ENCODE data around the gene G6PC1.

Gene G6PC1

DNA sequence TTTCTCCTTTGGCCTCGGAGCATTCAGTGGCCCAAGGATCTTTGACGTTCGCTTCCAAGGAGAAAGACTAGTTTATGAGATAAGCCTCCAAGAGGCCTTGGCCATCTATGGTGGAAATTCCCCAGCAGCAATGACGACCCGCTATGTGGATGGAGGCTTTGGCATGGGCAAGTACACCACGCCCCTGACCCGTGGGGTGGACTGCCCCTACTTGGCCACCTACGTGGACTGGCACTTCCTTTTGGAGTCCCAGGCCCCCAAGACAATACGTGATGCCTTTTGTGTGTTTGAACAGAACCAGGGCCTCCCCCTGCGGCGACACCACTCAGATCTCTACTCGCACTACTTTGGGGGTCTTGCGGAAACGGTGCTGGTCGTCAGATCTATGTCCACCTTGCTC, 48.2 kb upstream of the G6PC1 start:
- H3K9ac ChIP-seq (ENCODE audit: low read depth, low read length) = no peak overlapping the region
- peaks cover 8% of the 10 kb centered on the region for H3K27me3 ChIP-seq (ENCODE audit: insufficient read depth, low read length, poor library complexity)
- no peak overlapping the region for H3K4me3 ChIP-seq (ENCODE audit: low read depth in 1 of 2, low read length in 2 of 2)
- H3K27ac ChIP-seq (ENCODE audit: low read length) = no peak overlapping the region
- no peaks in the 10 kb centered on the region for H3K79me2 ChIP-seq (ENCODE audit: insufficient read depth, low read length)
- DNase-seq (no peak), ATAC-seq (ENCODE audit: insufficient read depth, low read depth) (no peak)
- no peaks in the 10 kb centered on the region; the same call in 1 of the 2 replicates for H4K20me1 ChIP-seq (ENCODE audit: insufficient read depth, low read length)
- no peak overlapping the region for H3K4me2 ChIP-seq (ENCODE audit: insufficient read depth, low read length)
- TF ChIP-seq EZH2 (IDR thresholded peaks at IDR 0.05; ENCODE audit: borderline replicate concordance, low read depth, low read length, severe bottlenecking) = no peak
- TF ChIP-seq, protein P1, sequence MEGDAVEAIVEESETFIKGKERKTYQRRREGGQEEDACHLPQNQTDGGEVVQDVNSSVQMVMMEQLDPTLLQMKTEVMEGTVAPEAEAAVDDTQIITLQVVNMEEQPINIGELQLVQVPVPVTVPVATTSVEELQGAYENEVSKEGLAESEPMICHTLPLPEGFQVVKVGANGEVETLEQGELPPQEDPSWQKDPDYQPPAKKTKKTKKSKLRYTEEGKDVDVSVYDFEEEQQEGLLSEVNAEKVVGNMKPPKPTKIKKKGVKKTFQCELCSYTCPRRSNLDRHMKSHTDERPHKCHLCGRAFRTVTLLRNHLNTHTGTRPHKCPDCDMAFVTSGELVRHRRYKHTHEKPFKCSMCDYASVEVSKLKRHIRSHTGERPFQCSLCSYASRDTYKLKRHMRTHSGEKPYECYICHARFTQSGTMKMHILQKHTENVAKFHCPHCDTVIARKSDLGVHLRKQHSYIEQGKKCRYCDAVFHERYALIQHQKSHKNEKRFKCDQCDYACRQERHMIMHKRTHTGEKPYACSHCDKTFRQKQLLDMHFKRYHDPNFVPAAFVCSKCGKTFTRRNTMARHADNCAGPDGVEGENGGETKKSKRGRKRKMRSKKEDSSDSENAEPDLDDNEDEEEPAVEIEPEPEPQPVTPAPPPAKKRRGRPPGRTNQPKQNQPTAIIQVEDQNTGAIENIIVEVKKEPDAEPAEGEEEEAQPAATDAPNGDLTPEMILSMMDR (IDR thresholded peaks at IDR 0.05; ENCODE audit: borderline replicate concordance, extremely low read depth, low read length, poor library complexity, severe bottlenecking) = no peak
- no peaks in the 10 kb centered on the region for H3K9me3 ChIP-seq (ENCODE audit: insufficient read depth, low read length, severe bottlenecking)
- no peaks in the 10 kb centered on the region for H3K4me1 ChIP-seq (ENCODE audit: insufficient read depth, low read length)
- no peaks in the 10 kb centered on the region for H3K36me3 ChIP-seq (ENCODE audit: insufficient read depth, low read length)
- no peak overlapping the region for H2AFZ ChIP-seq (ENCODE audit: low read depth, low read length)

DNA sequence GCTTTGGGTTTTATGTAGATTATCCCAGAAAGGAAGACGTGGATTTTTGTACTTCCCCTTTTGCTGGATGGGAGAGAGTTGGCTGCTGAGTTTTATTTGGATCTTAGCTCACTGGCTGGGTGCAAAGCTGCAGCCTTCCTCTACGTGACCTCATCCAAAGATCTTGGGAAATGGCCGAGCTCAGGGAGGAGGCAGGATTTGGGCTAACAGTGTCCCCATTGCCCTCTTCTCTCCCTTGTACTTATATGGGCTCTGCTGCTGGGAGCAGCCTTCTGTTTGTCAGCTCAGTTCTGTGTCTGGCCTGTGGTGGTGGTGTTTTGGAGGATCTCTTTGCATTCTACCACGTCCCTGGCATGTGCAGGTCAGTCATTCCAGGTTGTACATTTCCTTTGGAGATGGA, 47.6 kb upstream of the G6PC1 start:
- H3K79me2 ChIP-seq (ENCODE audit: insufficient read depth, low read length) = no peaks in the 10 kb centered on the region
- no peaks in the 10 kb centered on the region for H3K36me3 ChIP-seq (ENCODE audit: insufficient read depth, low read length)
- peaks cover 8% of the 10 kb centered on the region for H3K27me3 ChIP-seq (ENCODE audit: insufficient read depth, low read length, poor library complexity)
- ATAC-seq (ENCODE audit: insufficient read depth, low read depth) (no peak), DNase-seq (no peak)
- H2AFZ ChIP-seq (ENCODE audit: low read depth, low read length) = no peak overlapping the region
- H4K20me1 ChIP-seq (ENCODE audit: insufficient read depth, low read length) = no peaks in the 10 kb centered on the region; the same call in 1 of the 2 replicates
- H3K4me2 ChIP-seq (ENCODE audit: insufficient read depth, low read length) = no peak overlapping the region
- no peak for TF ChIP-seq EZH2 (IDR thresholded peaks at IDR 0.05; ENCODE audit: borderline replicate concordance, low read depth, low read length, severe bottlenecking)
- TF ChIP-seq, protein P1 (IDR thresholded peaks at IDR 0.05; ENCODE audit: borderline replicate concordance, extremely low read depth, low read length, poor library complexity, severe bottlenecking) = no peak
- no peak overlapping the region for H3K9ac ChIP-seq (ENCODE audit: low read depth, low read length)
- no peak overlapping the region for H3K27ac ChIP-seq (ENCODE audit: low read length)
- H3K9me3 ChIP-seq (ENCODE audit: insufficient read depth, low read length, severe bottlenecking) = no peaks in the 10 kb centered on the region
- H3K4me3 ChIP-seq (ENCODE audit: low read depth in 1 of 2, low read length in 2 of 2) = no peak overlapping the region
- no peaks in the 10 kb centered on the region for H3K4me1 ChIP-seq (ENCODE audit: insufficient read depth, low read length)

DNA sequence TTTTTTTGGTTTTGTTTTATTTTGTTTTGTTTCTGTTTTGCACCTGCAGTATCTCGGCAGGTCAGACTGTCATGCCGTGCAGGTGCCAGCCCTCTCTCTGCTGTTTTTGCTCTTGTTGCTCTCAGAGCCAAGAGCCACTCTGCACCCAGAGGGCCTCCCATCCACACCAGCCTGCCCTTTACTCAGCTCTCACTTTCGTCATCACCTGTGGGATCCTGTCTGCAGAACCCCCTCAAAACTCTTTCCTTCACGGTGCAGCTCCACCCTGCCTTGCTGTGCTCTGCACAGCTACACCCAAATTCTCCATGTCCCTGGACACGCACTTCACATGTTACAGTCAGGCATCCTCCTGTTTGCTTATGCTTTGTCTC, 47.0 kb upstream of the G6PC1 start:
- Histone ChIP-seq H3K27me3 (ENCODE audit: insufficient read depth, low read length, poor library complexity) (peaks cover 8% of the 10 kb centered on the region), H3K4me3 (ENCODE audit: low read depth in 1 of 2, low read length in 2 of 2) (no peak overlapping the region), H4K20me1 (ENCODE audit: insufficient read depth, low read length) (no peaks in the 10 kb centered on the region; the same call in 1 of the 2 replicates), H2AFZ (ENCODE audit: low read depth, low read length) (no peak overlapping the region), H3K36me3 (ENCODE audit: insufficient read depth, low read length) (no peaks in the 10 kb centered on the region), H3K4me1 (ENCODE audit: insufficient read depth, low read length) (no peaks in the 10 kb centered on the region), H3K4me2 (ENCODE audit: insufficient read depth, low read length) (no peak overlapping the region), H3K9me3 (ENCODE audit: insufficient read depth, low read length, severe bottlenecking) (no peaks in the 10 kb centered on the region), H3K27ac (ENCODE audit: low read length) (no peak overlapping the region), H3K9ac (ENCODE audit: low read depth, low read length) (no peak overlapping the region), H3K79me2 (ENCODE audit: insufficient read depth, low read length) (no peaks in the 10 kb centered on the region)
- DNase-seq (no peak), ATAC-seq (ENCODE audit: insufficient read depth, low read depth) (no peak)
- no peak for TF ChIP-seq EZH2 (IDR thresholded peaks at IDR 0.05; ENCODE audit: borderline replicate concordance, low read depth, low read length, severe bottlenecking)
- TF ChIP-seq, protein P1 (IDR thresholded peaks at IDR 0.05; ENCODE audit: borderline replicate concordance, extremely low read depth, low read length, poor library complexity, severe bottlenecking) = no peak

All from DND-41 (cell line).